ENCODE measurements around the gene RASD2. TPM values are rescaled to one million over a fixed set of nuclear protein-coding genes. Genes with fewer than 3 reads are reported as not detected.

The RASD2 gene
- total RNA-seq, 1 experiment from 2014 or later: 0.42 TPM

DNA sequence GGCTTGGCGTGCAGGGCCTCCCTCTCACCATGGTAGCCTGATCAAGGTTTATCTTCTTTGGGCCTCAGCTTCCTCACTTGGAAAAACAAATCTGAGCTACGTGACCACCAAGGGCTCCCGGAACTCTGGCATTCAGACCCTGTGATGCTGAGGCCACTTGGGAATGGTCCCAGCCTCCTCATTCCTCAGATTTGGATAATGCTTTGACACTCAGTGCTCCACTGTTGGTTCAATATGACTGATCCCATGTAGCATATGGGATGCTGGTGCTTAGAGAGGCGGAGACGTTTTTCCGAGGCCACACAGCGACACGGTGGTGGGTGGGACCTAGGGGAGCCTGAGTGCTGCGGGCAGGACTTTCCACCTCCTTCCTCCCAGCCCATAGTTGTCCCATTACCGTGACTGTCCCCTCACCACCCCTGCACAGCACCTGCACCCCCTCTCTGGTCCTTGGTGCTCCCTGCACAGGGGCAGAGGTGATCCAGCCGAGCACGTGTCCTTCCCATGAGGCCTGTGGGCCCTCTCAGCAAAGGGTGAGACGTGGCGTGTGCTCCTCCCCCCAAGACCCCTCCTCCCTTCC lies 53.4 kb downstream of the RASD2 start:
- H3K4me1 ChIP-seq (ENCODE audit: insufficient read depth, low read length): no peaks in the 10 kb centered on the region
- Mint-ChIP-seq H3K27ac (no peak overlapping the region), H3K36me3 (ENCODE audit: insufficient read depth in 1 of 3, low read depth in 3 of 3) (no peaks in the 10 kb centered on the region), H3K4me1 (peaks cover 0 to 29% of the 10 kb centered on the region in 2 experiments), H3K27me3 (ENCODE audit: low read depth) (peaks cover 3% of the 10 kb centered on the region), H3K4me3 (no peak overlapping the region; a peak in 1 of 5 replicates), H3K9me3 (no peaks in the 10 kb centered on the region)
- H2BK120ac ChIP-seq (ENCODE audit: low read depth, low read length, poor library complexity, severe bottlenecking): no peak overlapping the region
- WGBS (ENCODE audit: extremely low coverage, insufficient read length, low lambda C conversion rate): no CpG with 5 or more reads among the region's 14 CpGs
- no peaks in the 10 kb centered on the region for H4K20me1 ChIP-seq (ENCODE audit: control insufficient read depth, insufficient read depth, insufficient read length)
- H3K4ac ChIP-seq (ENCODE audit: low read depth, low read length): no peak overlapping the region
- no peaks in the 10 kb centered on the region for H3K27me3 ChIP-seq (ENCODE audit: insufficient read depth, low read length)
- H4K5ac ChIP-seq (ENCODE audit: insufficient read length, low read depth, low read length): no peak overlapping the region
- no peak for DNase-seq
- no peaks in the 10 kb centered on the region for H3K9me3 ChIP-seq (ENCODE audit: control insufficient read depth, low read depth, low read length)
- H2BK20ac ChIP-seq (ENCODE audit: low read depth, low read length, poor library complexity, severe bottlenecking): no peak overlapping the region
- no peak overlapping the region for H2BK15ac ChIP-seq (ENCODE audit: low read depth, low read length)
- H2BK12ac ChIP-seq (ENCODE audit: insufficient read length, low read depth, low read length): no peak overlapping the region
- no peak overlapping the region for H2AFZ ChIP-seq (ENCODE audit: low read length)
- H2BK5ac ChIP-seq (ENCODE audit: insufficient read length, low read length): no peak overlapping the region
- no peaks in the 10 kb centered on the region for H3K79me1 ChIP-seq (ENCODE audit: insufficient read depth, low read depth, low read length, poor library complexity, severe bottlenecking)
- no peak overlapping the region for H3K27ac ChIP-seq (ENCODE audit: insufficient read length, low read depth, low read length)
- no peak overlapping the region for H3K56ac ChIP-seq (ENCODE audit: insufficient read length, low read depth, low read length)
- H3T11ph ChIP-seq (ENCODE audit: low read length): no peak overlapping the region
- no peak overlapping the region for H3K18ac ChIP-seq (ENCODE audit: insufficient read length, low read depth, low read length)
- no peaks in the 10 kb centered on the region for H3K79me2 ChIP-seq (ENCODE audit: insufficient read depth, low read length)
- H3K23ac ChIP-seq (ENCODE audit: insufficient read length, low read depth, low read length): no peak overlapping the region
- no peak overlapping the region for H4K91ac ChIP-seq (ENCODE audit: insufficient read length, low read depth, low read length)
- H4K8ac ChIP-seq (replicated peaks; ENCODE audit: insufficient read length, low read depth, low read length): no peak overlapping the region
- no peaks in the 10 kb centered on the region for H3K23me2 ChIP-seq (ENCODE audit: insufficient read length, low read depth, low read length, poor library complexity, severe bottlenecking)
- no peak overlapping the region for H3K9ac ChIP-seq (ENCODE audit: extremely low read depth, insufficient read length, low read length)
- no peak overlapping the region for H2AK5ac ChIP-seq (ENCODE audit: insufficient read length, low read length)
- no peak overlapping the region for H3K4me2 ChIP-seq (ENCODE audit: insufficient read depth, insufficient read length, low read length)
- H3K14ac ChIP-seq (ENCODE audit: insufficient read depth, low read length): no peak overlapping the region
- TF ChIP-seq, protein P1, sequence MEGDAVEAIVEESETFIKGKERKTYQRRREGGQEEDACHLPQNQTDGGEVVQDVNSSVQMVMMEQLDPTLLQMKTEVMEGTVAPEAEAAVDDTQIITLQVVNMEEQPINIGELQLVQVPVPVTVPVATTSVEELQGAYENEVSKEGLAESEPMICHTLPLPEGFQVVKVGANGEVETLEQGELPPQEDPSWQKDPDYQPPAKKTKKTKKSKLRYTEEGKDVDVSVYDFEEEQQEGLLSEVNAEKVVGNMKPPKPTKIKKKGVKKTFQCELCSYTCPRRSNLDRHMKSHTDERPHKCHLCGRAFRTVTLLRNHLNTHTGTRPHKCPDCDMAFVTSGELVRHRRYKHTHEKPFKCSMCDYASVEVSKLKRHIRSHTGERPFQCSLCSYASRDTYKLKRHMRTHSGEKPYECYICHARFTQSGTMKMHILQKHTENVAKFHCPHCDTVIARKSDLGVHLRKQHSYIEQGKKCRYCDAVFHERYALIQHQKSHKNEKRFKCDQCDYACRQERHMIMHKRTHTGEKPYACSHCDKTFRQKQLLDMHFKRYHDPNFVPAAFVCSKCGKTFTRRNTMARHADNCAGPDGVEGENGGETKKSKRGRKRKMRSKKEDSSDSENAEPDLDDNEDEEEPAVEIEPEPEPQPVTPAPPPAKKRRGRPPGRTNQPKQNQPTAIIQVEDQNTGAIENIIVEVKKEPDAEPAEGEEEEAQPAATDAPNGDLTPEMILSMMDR (conservative IDR thresholded peaks at IDR 0.05): no peak
